Activated CD8-positive, alpha-beta T cell treated with anti-CD3 and anti-CD28 coated beads, Interleukin-2, amount 10 ng/mL, durations not matched to agents 7 days and 5 days (primary cell): Measurements from ENCODE around the gene RHOBTB1. TPM values are rescaled to one million over a fixed set of nuclear protein-coding genes. Genes with fewer than 3 reads are reported as not detected.

Source experiments
- ATAC-seq: fragments of 150-1000 bp; cut with Tn5 transposase; one replicate; pipeline ENCODE4 v1.10.0; 2021; ENCODE audit warnings: moderate library complexity
- CTCF ChIA-PET: fragments of 350-600 bp; sonication (Branson Sonifier 250); formaldehyde crosslinking; loops from one replicate; lab custom pipeline; 2021; ENCODE audit warnings: antibody characterized with exemption; lab: Charles Lee
- POLR2A ChIA-PET: fragments of 350-600 bp; sonication (Branson Sonifier 250); formaldehyde crosslinking; loops from one replicate; lab custom pipeline; 2021; ENCODE audit warnings: antibody characterized with exemption; lab: Charles Lee
- DNase-seq: peaks from one replicate; pipeline ENCODE4 v3.0.0-alpha.2; 2020
- H3K27ac Mint-ChIP-seq: one replicate; pipeline ENCODE4 v1.8.0; 2021; ENCODE audit warnings: mild to moderate bottlenecking, mixed read lengths
- H3K27me3 Mint-ChIP-seq: one replicate; pipeline ENCODE4 v1.8.0; 2021; ENCODE audit warnings: low read depth, mixed read lengths
- H3K36me3 Mint-ChIP-seq: one replicate; pipeline ENCODE4 v1.8.0; 2021; ENCODE audit warnings: low read depth, mixed read lengths
- H3K4me1 Mint-ChIP-seq: one replicate; pipeline ENCODE4 v1.8.0; 2021; ENCODE audit warnings: low read depth, mixed read lengths
- H3K4me3 Mint-ChIP-seq: one replicate; pipeline ENCODE4 v1.8.0; 2021; ENCODE audit warnings: mild to moderate bottlenecking, mixed read lengths
- H3K9me3 Mint-ChIP-seq: one replicate; pipeline ENCODE4 v1.8.0; 2022; ENCODE audit warnings: mixed read lengths; ENCODE audit not compliant: insufficient read depth
- total RNA-seq, 2 experiments: library from RNA; stranded (reverse); gene quantifications; one replicate each; pipeline ENCODE4 v1.2.3, GENCODE V29; 2021

The RHOBTB1 gene
- total RNA-seq, 2 experiments from 2014 or later = 0.05 TPM; not detected in 1

GRCh38 chr10:60822809-60823208, 121.2 kb downstream of the RHOBTB1 start:
- Mint-ChIP-seq H3K27me3 (peaks cover 10% of the 10 kb centered on the region), H3K4me3 (no peak overlapping the region), H3K27ac (no peak overlapping the region), H3K4me1 (peaks cover 10% of the 10 kb centered on the region), H3K9me3 (no peaks in the 10 kb centered on the region), H3K36me3 (no peaks in the 10 kb centered on the region)
- ChIA-PET POLR2A (no interaction called here), CTCF (no interaction called here)
- ATAC-seq (no peak), DNase-seq (no peak)

DNA sequence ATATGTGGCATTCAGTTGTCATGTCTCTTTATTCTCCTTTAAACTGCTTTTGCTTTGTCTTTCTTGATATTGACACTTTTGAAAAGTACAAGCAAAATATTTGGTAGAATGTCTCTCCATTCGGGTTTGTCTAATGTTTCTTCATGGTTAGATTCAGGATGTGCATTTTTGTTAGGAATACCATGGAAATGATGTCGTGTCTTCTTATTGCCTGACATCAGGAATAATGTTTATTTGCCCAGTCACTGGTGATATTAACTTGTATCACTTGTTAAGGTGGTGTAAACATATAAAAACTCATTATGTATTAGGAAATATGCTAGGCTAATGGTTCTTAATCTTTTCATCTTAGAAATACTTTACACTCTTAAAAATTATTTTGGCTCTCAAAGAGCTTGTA, 122.3 kb downstream of the RHOBTB1 start:
- Mint-ChIP-seq H3K27ac (no peak overlapping the region), H3K36me3 (no peaks in the 10 kb centered on the region), H3K4me3 (no peak overlapping the region), H3K9me3 (no peaks in the 10 kb centered on the region), H3K27me3 (peaks cover 10% of the 10 kb centered on the region), H3K4me1 (peaks cover 9% of the 10 kb centered on the region)
- ChIA-PET CTCF (no interaction called here), POLR2A (no interaction called here)
- ATAC-seq (no peak), DNase-seq (no peak)

- ChIA-PET CTCF (interaction anchor here (1.0 to 2.1 kb wide), 5 partner anchors 13 to 913 kb away, joined by 3 to 10 read pairs (median 6); no protein-coding TSS in a partner anchor), POLR2A (no interaction called here)
- H3K9me3 Mint-ChIP-seq = no peaks in the 10 kb centered on the region
- ATAC-seq = no peak
- peaks cover 7% of the 10 kb centered on the region for H3K27me3 Mint-ChIP-seq
- no peak overlapping the region for H3K4me3 Mint-ChIP-seq
- peaks cover 11% of the 10 kb centered on the region for H3K4me1 Mint-ChIP-seq
- H3K27ac Mint-ChIP-seq = no peak overlapping the region
- no peaks in the 10 kb centered on the region for H3K36me3 Mint-ChIP-seq
- no peak for DNase-seq
Observed at GRCh38 chr10:60820093-60820754, 123.8 kb downstream of the RHOBTB1 start.

Other genes starting within 250 kb of the RHOBTB1 start
- 100 to 1,000 TPM; 131 to 147 TPM for gene CDK1, start 165.7 kb downstream of the RHOBTB1 start, total RNA-seq